Ovary (tissue), 9 donors: ENCODE results near the gene ZNF609. TPM values are rescaled to one million over a fixed set of nuclear protein-coding genes. Genes with fewer than 3 reads are reported as not detected.

ENCODE experiments used
- DNase-seq, 5 donors: peaks; one replicate each; pipeline ENCODE4 v3.0.0-alpha.2; 2019 to 2020
- H3K27ac ChIP-seq, 2 donors: fragments of 200-600 bp; one replicate each; pipeline versions ENCODE4 v1.5.1 to v1.8.0; 2019 to 2022
- H3K27me3 ChIP-seq: fragments of 200-600 bp; one replicate; pipeline ENCODE4 v1.8.0; 2022
- H3K36me3 ChIP-seq: fragments of 200-600 bp; sonication (generic); one replicate; pipeline ENCODE4 v1.5.1; 2019
- H3K4me1 ChIP-seq: one replicate; pipeline ENCODE4 v1.8.1; 2013; ENCODE audit warnings: mild to moderate bottlenecking, moderate library complexity; ENCODE audit not compliant: insufficient read depth
- H3K4me3 ChIP-seq: fragments of 200-600 bp; sonication (generic); one replicate; pipeline ENCODE4 v1.5.1; 2017
- H3K9me3 ChIP-seq, 2 donors: fragments of 200-600 bp in 1 of 2; sonication (generic) in 1 of 2; one replicate each; pipeline versions ENCODE4 v1.5.1 to v1.8.1; 2013 to 2019; ENCODE audit warnings: mild to moderate bottlenecking in 1 of 2, moderate library complexity in 1 of 2
- EP300 ChIP-seq: sonication (generic); formaldehyde crosslinking; IDR thresholded peaks from one replicate; pipeline ENCODE4 v1.6.1; 2017; ENCODE audit warnings: antibody characterized with exemption
- POLR2A ChIP-seq: fragments of 450-650 bp; IDR thresholded peaks from one replicate; pipeline ENCODE4 v1.6.1; 2017; ENCODE audit warnings: antibody characterized with exemption, mild to moderate bottlenecking, moderate library complexity
- WGBS, 3 donors: extraction: QIAGEN DNeasy Blood & Tissue Kit in 1 of 3; methylation state at CpG; one replicate each; pipeline versions ENCODE4 v1.1.5 to v1.1.7; 2013 to 2017; 5-methylcytosine and 5-hydroxymethylcytosine counted together
- intact Hi-C, 4 donors: fragments of 100-400 bp; cut with DNase I; formaldehyde crosslinking; loops; one replicate each; pipeline versions ENCODE4 v1.11.0 to v1.15.1; 2022 to 2023
- polyA plus RNA-seq, 2 donors: library from polyadenylated mRNA; stranded (reverse); fragments of 200-250 nt in 1 of 2; fragments of 350-450 nt in 1 of 2; fragmentation: Illumina TruSeq in 1 of 2; extraction: RNeasy Lipid Tissue Mini Kit (QIAGEN cat#74804) in 1 of 2; gene quantifications; one replicate each; pipeline ENCODE4 v1.2.3, GENCODE V29; 2013 to 2014
- total RNA-seq, 7 donors: library from RNA; depleted of rRNA in 2 of 7; stranded (reverse); fragments of >200 nt in 2 of 7; fragmentation: NEBNext Ultra II Directional in 3 of 7; extraction: Animal tissue kit (Norgen Biotek cat#: 25700) in 3 of 7; gene quantifications; one replicate each; pipeline versions ENCODE4 v1.1.0 to v1.2.4, GENCODE V29; 2016 to 2023
- TF ChIP-seq, protein P1 (sequence below), 3 donors: fragments of 450-650 bp in 2 of 3; fragments of 200-600 bp in 1 of 3; IDR thresholded peaks; one replicate each; pipeline versions ENCODE4 v1.5.1 to v1.8.0; 2016 to 2022; ENCODE audit warnings: antibody characterized with exemption in 3 of 3, mild to moderate bottlenecking in 1 of 3
- donor health status: DM: no; HTN: no; CAD: no; lungs with moderate emphysema.
- donor health status: DM: no; HTN: no; CAD: no.
- donor health status: Bipolar disorder and iron deficiency.
- donor health status: DM: yes; HTN: yes; CAD: no.
- donor health status: DM: no; HTN: no; CAD: no.
- donor health status: DM: yes; HTN: yes; CAD: no.

ZNF609 gene
- total and polyA plus RNA-seq, 9 donors, result 18.4 to 63.6 (median 40.7) TPM

DNA sequence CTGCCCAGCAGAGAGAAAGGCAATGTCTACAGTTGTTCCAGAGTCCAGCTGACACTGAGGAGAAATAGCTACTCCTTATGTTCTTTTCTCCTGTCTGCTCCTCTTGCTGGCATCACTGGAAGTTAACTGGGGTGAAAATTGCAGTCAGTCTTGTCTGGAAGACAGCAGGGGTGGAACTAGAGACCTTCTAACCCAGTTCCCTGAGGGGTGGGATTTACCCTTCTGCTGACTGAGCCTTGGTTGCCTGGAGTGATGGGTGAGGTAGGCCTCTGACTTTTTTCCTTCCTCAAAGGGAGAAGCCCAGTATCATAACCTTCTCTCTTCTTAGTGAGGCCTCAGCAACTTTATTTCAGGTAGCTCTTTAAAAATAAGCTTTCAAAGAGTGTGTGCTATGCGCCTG lies 16.2 kb downstream of the ZNF609 start:
- peaks cover 9% of the 10 kb centered on the region for H3K4me1 ChIP-seq
- no peak overlapping the region for H3K4me3 ChIP-seq
- no peak for DNase-seq
- intact Hi-C loops, result no loop called here
- no peaks in the 10 kb centered on the region for H3K27me3 ChIP-seq
- TF ChIP-seq, protein P1, sequence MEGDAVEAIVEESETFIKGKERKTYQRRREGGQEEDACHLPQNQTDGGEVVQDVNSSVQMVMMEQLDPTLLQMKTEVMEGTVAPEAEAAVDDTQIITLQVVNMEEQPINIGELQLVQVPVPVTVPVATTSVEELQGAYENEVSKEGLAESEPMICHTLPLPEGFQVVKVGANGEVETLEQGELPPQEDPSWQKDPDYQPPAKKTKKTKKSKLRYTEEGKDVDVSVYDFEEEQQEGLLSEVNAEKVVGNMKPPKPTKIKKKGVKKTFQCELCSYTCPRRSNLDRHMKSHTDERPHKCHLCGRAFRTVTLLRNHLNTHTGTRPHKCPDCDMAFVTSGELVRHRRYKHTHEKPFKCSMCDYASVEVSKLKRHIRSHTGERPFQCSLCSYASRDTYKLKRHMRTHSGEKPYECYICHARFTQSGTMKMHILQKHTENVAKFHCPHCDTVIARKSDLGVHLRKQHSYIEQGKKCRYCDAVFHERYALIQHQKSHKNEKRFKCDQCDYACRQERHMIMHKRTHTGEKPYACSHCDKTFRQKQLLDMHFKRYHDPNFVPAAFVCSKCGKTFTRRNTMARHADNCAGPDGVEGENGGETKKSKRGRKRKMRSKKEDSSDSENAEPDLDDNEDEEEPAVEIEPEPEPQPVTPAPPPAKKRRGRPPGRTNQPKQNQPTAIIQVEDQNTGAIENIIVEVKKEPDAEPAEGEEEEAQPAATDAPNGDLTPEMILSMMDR (IDR thresholded peaks at IDR 0.05), result no peak
- TF ChIP-seq EP300 (no peak), POLR2A (no peak)
- no peaks in the 10 kb centered on the region for H3K9me3 ChIP-seq
- H3K27ac ChIP-seq, result no peak overlapping the region
- H3K36me3 ChIP-seq, result no peaks in the 10 kb centered on the region
- 94 to 96% (median 95%) methylated on average over 1 of the region's 1 CpG for WGBS, 3 donors

DNA sequence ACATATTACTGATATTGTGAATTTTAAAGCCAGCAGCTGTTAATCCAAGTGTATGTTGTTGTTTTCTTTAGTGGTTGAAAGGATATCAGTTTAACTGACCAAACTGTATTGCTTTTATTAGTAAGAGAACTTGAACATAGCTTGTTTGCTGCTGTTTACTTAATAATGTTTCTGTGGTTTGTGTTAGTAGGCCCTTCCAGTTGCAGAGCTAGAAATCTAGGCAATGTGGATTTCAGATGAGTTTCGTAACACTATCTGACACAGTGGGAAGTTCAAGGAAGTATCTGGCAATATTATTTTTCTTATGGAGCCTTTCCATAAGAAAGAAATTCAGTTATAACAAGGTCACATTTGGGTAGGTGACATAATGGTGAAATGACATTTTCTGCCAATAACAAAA lies 18.5 kb downstream of the ZNF609 start:
- no peak overlapping the region for H3K27ac ChIP-seq
- WGBS, 3 donors, result 0 to 16% (median 3%) methylated on average over 1 of the region's 1 CpG
- DNase-seq, result no peak
- no peak overlapping the region for H3K4me3 ChIP-seq
- H3K27me3 ChIP-seq, result no peaks in the 10 kb centered on the region
- H3K9me3 ChIP-seq, result no peaks in the 10 kb centered on the region
- H3K4me1 ChIP-seq, result peaks cover 7% of the 10 kb centered on the region
- H3K36me3 ChIP-seq, result no peaks in the 10 kb centered on the region
- intact Hi-C loops, result no loop called here
- no peak for TF ChIP-seq EP300
- TF ChIP-seq, protein P1 (IDR thresholded peaks at IDR 0.05), result no peak
- no peak for TF ChIP-seq POLR2A

DNA sequence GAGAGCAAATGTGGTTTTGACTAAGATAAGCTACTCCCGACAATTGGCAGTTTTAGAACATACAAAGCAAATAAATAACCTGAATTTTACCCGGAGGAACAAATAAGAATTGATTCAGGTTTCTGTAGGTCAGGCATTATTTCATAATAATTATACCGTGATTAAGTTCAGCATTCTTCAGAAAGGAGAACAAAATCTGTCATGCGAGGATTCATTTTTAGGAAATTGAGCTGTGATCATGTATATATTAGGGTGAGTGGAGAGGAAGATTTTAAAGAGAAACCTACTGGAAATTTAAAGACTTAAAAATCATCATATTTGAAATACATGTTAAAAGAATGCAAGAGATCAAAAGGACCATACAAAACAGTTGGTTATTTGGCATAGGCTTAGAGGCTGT lies 20.5 kb downstream of the ZNF609 start:
- Histone ChIP-seq H3K27ac (no peak overlapping the region), H3K27me3 (no peaks in the 10 kb centered on the region), H3K36me3 (no peaks in the 10 kb centered on the region), H3K9me3 (no peaks in the 10 kb centered on the region), H3K4me1 (peaks cover 5% of the 10 kb centered on the region), H3K4me3 (no peak overlapping the region)
- intact Hi-C loops, result no loop called here
- TF ChIP-seq POLR2A, result no peak
- no peak for TF ChIP-seq EP300
- TF ChIP-seq, protein P1 (IDR thresholded peaks at IDR 0.05), result no peak
- no peak for DNase-seq
- 27 to 36% (median 33%) methylated on average over 4 of the region's 4 CpGs for WGBS, 3 donors

DNA sequence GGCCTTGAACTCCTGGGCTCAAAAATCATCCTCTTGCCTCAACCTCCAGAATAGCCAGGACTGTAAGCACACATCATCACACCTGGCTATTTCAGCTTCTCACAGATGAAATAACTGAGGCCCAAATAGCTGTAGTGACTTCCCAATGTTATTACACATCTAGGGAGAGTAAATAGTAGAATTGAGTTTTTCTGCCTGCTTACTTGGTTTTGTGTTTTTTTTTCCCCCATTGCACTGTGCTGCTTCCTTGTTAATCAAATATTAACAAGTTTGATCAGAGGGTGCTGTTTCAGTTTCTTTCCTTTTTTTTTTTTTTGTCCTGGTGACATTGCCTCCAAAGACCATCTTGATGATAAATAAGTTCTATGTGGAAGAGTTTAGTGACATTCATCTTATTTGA lies 23.4 kb downstream of the ZNF609 start:
- Histone ChIP-seq H3K4me3 (no peak overlapping the region), H3K36me3 (no peaks in the 10 kb centered on the region), H3K27ac (no peak overlapping the region), H3K27me3 (no peaks in the 10 kb centered on the region), H3K4me1 (peaks cover 2% of the 10 kb centered on the region), H3K9me3 (no peaks in the 10 kb centered on the region)
- no peak for DNase-seq
- TF ChIP-seq POLR2A (no peak), EP300 (no peak)
- TF ChIP-seq, protein P1 (IDR thresholded peaks at IDR 0.05), result no peak
- intact Hi-C loops, result no loop called here

DNA sequence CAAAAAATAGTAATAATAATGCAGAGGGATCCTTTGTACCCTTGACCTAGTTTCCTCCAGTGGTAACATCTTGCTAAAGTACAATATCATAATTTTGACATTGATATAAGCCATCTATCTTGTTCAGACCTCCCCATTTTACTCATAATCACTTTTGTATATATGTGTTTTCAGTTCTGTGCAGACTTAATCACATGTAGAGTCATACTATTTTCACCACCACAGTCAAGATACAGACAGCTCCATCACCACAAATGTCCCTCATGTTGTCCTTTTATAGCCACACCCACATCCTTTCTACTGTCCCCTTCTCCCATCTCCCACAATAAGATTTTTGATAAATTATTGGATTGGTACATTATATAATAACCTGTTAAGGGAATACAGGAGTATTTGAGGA lies 25.4 kb downstream of the ZNF609 start:
- H3K4me3 ChIP-seq, result no peak overlapping the region
- intact Hi-C loops, result no loop called here
- TF ChIP-seq, protein P1 (IDR thresholded peaks at IDR 0.05), result no peak
- TF ChIP-seq POLR2A (no peak), EP300 (no peak)

More for the DNA sequence above, 25.4 kb downstream of the ZNF609 start:
- no peaks in the 10 kb centered on the region for H3K9me3 ChIP-seq
- no peaks in the 10 kb centered on the region for H3K27me3 ChIP-seq
- DNase-seq, result no peak
- H3K36me3 ChIP-seq, result no peaks in the 10 kb centered on the region
- H3K27ac ChIP-seq, result no peak overlapping the region
- peaks cover 2% of the 10 kb centered on the region for H3K4me1 ChIP-seq
